Renal cortex interstitium (tissue), 11 donors: ENCODE measurements around the gene MED15. TPM values are rescaled to one million over a fixed set of nuclear protein-coding genes. Genes with fewer than 3 reads are reported as not detected.
"Not testable (repeated sequence)": the region's sequence is repeated elsewhere in the genome, so short reads cannot be mapped to it uniquely, and the experiment has no call there.

Source experiments
- DNase-seq, 11 donors: peaks; one replicate each; pipeline ENCODE4 v3.0.0-alpha.2; 2013; ENCODE audit warnings: low read depth in 9 of 11, low spot score in 4 of 11; ENCODE audit errors: extremely low read depth in 1 of 11
- polyA plus RNA-seq, 3 donors: library from polyadenylated mRNA; unstranded; fragments of 120-200 nt; gene quantifications; one replicate each; pipeline ENCODE4 v1.2.1, GENCODE V29; 2013; ENCODE audit not compliant: insufficient read length in 3 of 3

The MED15 gene
- polyA plus RNA-seq, 3 donors: 37.3 to 62.5 (median 49.0) TPM

DNA sequence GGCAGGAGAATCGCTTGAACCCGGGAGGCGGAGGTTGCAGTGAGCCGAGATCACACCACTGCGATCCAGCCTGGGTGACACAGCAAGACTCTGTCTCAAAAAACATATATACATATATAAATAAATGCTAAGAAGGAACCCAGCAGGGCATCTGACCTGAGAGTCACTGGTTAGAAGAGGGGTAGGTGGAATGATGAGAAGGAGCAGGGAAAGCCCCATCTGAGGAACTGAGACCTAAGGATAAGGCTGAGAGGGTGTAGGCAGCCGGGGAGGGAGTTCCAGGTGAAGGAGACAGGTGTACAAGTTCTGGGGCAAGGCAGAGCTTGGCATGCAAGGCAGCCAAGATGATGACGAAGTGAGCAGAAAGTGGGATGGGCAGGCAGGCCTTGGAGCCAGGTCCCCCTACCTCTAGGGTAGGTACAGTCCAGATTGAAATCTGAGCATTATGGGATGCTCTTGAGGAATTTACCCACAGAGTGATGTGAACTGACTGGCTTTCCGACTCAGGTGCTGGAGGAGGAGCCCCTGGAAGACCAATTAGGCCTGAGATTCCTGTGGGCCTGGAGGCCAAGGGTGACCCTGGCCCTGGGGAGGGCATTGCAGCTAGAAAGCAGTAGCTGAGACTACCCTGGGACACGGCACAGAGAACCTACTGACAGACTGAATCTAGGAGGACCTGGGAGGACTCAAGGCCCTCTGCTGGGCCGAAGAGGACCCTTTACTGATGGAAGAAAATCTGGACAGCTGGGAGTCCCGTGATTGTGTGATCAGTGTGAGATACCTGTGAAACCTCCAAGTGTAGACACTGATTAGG, 34.6 kb upstream of the MED15 start:
- DNase-seq: no peak

DNA sequence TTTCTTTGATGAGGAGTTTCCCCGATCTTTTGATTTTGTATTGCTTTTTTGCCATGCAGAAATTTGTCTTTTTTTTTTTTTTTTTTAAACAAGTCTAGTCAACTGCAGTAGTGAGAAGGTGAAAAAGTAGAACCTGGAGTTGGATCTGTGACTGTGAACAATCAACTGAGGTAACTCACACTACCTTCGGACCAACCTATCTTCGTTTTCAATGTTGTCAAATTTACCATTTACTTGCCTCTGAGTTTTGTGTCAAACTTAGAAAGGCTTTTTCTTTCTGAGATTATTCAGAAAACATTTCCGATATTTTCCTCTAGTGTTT, 32.3 kb upstream of the MED15 start:
- no peak for DNase-seq

DNA sequence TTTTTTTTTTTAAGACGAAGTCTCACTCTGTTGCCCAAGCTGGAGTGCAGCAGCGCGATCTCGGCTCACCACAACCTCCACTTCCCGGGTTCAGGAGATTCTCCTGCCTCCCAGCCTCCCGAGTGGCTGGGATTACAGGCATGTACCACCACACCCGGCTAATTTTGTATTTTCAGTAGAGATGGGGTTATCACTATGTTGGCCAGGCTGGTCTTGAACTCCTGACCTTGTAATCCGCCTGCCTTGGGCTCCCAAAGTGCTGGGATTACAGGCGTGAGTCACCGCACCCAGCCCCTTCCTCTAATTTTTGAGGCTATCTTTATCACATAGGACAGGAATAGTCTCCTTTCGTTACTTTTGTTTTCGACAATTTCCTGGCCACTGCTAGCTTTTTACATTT, 31.8 kb upstream of the MED15 start:
- DNase-seq: not testable (repeated sequence)

GRCh38 chr22:20478059-20478458, 29.4 kb upstream of the MED15 start:
- DNase-seq: not testable (repeated sequence)

GRCh38 chr22:20479612-20480196, 27.7 kb upstream of the MED15 start:
- no peak for DNase-seq

DNA sequence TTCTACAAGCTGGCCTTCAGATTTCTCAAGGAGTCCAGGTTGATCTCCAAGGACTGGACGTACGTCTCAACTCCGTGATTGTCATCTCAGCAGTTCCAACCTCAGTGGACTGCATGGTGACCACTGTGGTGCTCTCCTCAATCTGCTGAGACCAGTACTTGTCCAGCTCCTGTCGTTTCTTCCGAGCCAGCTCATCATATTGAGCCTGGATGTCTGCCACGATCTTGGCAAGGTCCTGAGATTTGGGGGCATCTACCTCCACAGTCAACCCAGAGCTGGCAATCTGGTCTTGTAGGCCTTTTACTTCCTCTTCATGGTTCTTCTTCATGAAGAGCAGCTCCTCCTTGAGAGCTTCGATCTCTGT, 24.3 kb upstream of the MED15 start:
- DNase-seq: not testable (repeated sequence)

GRCh38 chr22:20483771-20484170, 23.6 kb upstream of the MED15 start:
- no peak for DNase-seq

DNA sequence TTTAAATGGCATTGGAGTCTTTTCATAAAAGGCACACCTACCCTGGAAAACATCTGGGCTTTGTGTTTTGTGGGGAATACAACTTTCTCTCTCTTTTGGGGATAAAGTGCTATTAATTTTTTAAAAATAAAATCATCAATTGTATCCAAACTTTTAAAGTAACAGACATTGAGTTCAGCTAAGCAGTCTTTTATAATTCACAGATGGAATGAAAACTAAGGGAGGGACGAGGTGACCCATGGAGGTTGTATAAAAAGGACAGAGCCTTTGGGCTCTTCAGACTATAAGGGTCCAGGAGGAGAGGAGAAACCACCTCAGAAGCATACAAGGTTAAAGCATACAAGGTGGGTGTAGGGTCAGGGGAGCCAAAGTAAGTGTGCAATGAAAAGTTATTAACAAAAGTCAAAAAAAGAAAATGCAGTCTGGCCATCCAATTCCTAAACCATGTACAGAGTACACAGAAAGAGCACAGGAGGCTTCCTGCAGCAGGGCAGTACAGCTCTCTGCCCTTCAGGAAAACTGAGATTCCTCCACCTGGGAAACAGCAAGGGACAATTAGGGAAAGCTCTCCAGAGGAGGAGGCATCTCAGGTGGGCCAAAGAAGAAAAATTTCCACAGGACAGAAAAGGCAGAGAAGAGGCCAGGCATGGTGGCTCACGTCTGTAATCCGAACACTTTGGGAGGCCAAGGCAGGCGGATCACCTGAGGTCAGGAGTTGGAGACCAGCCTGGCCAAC, 22.3 kb upstream of the MED15 start:
- no peak for DNase-seq

GRCh38 chr22:20486229-20486628, 21.2 kb upstream of the MED15 start:
- no peak for DNase-seq

DNA sequence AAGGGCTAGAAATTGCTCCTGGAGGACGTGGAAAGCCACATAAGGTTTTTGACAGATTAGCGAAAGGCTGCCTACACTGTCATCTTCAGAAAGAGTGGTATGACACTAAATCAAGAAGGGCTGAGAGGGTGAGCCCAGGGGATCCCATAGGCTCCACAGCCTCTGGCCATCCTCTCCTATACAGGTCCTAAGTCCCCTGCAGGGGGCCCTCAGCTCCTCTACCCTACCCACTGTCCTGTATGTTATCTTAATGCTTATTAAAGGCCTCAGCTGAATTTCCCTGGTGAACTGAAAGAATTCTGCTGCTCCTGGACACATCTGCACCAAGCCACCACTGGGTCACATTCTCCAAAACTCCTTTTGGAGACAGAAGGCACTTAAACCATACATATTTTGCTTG, 19.7 kb upstream of the MED15 start:
- no peak for DNase-seq

DNA sequence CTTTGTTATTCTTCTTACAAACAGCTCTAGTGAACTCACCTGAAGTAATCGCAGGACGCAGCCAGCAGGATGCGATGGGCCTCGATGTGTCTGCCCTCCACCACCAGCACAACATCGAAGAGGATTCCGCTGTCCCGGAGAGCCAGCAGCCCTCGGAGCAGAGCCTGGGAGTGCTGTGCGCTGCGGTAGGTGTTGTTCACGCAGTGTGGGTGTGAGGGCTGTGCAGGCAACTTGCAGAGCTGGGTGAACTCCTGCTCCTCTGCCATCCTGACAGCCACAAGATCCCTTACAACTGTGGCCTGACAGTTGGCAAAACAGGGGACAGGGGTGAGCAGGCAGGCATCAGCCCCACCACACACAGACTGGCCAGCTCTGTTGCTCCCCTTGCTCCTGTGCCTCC, 18.5 kb upstream of the MED15 start:
- DNase-seq: no peak

DNA sequence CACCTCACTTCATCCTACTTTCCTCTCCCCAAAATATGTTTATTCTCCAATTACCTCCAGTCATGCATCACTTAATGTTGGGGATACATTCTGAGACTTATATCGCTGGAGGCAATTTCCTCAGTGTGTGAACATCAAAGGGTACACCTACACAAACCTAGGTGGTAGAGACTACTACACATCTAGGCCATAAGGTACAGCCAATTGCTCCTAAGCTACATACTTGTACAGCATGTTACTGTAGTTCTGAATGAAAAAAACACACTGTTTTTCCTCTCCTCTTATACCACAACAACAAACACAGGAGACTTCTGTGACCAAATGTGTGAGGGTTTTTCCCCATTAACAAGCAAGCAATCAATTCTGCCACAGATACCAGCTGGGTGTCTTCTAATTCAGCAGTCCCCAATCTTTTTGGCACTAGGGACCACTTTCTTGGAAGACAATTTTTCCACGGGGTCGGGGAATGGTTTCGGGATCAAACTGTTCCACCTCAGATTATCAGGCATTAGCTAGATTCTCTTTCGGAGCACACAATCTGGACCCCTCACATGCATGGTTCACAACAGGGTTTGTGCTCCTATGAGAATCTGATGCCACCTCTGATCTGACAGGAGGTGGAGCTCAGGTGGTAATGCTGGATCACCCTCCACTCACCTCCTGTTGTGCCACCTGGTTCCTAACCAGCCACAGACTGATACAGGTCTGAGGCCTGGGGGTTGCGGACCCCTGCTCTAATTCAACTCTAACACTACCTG, 17.0 kb upstream of the MED15 start:
- no peak for DNase-seq

DNA sequence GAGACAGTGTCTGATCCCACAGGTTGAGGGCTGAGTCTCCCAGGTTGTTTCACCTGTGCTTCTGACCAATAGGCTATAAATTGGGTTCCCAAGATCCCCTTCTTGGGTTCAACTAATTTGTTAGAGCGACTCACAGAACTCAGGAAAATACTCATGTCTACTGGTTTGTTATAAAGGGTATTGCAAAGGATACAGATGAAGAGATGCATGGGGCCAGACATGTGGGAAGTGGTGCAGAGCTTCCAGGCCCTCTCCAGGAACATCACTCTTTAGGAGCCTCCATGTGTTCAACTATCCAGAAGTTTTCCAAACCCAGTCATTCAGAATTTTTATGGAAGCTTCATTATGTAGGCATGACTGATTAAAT, 16.5 kb upstream of the MED15 start:
- no peak for DNase-seq

DNA sequence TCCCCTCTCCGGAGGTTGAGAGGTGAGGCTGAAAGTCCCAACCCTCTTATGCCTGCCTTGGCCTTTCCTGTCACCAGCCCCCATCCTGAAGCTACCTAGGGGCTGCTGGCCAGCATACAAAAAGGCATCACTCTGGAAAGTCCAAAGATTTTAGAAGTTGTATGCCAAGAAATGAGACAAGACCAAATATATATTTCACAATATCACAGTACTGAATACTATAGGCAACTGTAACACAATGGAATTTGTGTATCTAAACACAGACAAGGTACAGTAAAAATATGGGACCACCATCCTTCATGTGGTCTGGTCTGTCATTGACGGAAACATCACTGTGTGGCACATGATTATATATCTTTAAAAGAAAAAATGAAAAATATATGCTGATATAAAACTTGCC, 16.1 kb upstream of the MED15 start:
- no peak for DNase-seq

GRCh38 chr22:20494978-20495860, 12.2 kb upstream of the MED15 start, which contains the start of gene KLHL22:
Gene KLHL22 (minus strand): TSS chr22:20495795. CDS start chr22:20489211, 6,584 bp downstream.
- peak in 3 of 11 donors; percentile 24 to 28 (median 27) for DNase-seq

DNA sequence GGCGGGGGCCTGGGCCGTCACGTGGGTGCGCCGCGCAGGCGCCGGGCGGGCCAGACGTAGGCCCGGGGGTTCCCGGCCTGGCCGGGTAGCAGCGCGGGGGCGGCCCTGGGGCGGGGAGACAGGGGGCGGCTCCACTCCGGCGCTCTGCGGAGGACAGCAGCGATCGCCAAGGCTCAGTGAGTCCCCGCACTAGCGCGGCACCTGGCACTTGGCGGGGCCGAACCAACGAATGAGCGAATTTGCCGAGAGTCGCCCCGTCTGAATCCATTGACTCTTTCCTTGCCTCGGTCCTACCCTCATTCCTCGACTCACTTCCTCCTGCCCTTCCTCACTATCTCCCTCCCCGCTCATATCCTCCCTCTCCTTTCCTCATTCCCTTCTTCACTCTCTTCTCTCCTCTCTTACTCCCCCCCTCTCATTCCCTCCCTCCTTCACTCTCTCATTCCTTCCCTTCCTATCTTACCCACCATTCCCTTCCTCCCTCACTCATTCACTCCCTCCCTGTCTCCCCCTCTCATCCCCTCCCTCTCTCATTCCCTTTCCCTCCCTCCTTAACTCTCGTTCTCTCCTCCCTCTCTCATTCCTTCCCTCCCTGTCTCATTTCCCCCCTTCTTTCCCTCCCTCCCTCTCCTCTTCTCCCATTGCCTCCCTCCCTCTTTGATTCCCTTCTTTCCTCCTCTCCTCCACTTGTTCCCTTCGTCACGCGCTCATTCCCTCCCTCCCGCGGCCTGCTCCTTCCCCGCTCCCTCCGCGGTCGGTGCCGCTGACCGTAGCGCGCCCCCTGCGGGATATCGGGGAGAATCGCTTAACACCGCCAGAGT, 11.3 kb upstream of the MED15 start:
- peak; percentile 75 to 92 (median 90) for DNase-seq

- DNase-seq: no peak
These were observed 10.0 kb upstream of the MED15 start for GRCh38 chr22:20497426-20497825.

- no peak for DNase-seq
These were observed 8.5 kb upstream of the MED15 start for GRCh38 chr22:20498913-20499312.
